Thyroid gland (tissue), 4 donors: Measurements from ENCODE around the gene PITPNB.

ENCODE experiments used
- POLR2A ChIP-seq, 2 donors: fragments of 450-650 bp; IDR thresholded peaks; one replicate each; pipeline ENCODE4 v1.6.1; 2017; ENCODE audit warnings: antibody characterized with exemption in 2 of 2, mild to moderate bottlenecking in 2 of 2, moderate library complexity in 1 of 2
- TF ChIP-seq, protein P1 (sequence below), 6 experiments: fragments of 200-600 bp in 3 of 6; fragments of 450-650 bp in 3 of 6; sonication (generic) in 3 of 6; IDR thresholded peaks; one replicate each; pipeline ENCODE4 v1.5.1; 2016 to 2019; ENCODE audit warnings: antibody characterized with exemption in 6 of 6, mild to moderate bottlenecking in 2 of 6, inconsistent platforms in 1 of 6, moderate library complexity in 1 of 6

DNA sequence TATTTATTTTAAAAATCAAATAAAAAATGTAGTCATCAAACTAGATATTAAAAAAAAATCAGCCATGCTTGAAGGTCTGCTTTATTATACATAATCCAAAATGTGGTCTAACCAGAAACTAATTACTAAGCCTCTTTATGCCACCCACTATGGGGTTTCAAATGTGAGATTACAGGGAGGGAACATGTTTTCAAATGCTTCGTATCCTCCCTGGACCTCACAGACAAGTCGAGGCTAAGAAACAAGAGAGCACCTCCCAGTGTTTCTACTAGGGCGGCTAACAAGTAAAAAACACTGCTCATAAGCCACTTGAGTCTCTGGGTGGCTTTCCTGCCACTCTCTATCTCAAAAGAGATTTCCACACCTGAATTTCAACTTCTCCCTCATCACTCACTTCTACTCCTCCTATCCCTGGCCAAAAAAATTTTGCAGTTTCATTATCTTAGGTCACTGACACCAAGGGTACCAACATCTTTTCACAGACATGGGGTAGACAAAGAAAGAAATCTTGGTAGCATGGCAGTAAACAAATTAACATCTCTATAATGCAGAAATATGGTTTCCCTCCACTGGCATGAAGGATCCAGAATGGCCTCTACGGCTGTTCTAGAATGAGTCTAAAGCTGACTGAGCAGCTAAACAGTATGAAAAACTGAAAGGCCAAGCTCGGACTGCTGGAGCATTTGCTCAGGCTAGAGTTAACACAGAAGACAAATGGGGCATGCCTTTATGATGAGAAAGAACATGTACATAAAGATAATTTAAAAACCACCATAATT lies 50.9 kb downstream of the PITPNB start:
- TF ChIP-seq, protein P1, sequence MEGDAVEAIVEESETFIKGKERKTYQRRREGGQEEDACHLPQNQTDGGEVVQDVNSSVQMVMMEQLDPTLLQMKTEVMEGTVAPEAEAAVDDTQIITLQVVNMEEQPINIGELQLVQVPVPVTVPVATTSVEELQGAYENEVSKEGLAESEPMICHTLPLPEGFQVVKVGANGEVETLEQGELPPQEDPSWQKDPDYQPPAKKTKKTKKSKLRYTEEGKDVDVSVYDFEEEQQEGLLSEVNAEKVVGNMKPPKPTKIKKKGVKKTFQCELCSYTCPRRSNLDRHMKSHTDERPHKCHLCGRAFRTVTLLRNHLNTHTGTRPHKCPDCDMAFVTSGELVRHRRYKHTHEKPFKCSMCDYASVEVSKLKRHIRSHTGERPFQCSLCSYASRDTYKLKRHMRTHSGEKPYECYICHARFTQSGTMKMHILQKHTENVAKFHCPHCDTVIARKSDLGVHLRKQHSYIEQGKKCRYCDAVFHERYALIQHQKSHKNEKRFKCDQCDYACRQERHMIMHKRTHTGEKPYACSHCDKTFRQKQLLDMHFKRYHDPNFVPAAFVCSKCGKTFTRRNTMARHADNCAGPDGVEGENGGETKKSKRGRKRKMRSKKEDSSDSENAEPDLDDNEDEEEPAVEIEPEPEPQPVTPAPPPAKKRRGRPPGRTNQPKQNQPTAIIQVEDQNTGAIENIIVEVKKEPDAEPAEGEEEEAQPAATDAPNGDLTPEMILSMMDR (IDR thresholded peaks at IDR 0.05), result no peak
- TF ChIP-seq POLR2A (IDR thresholded peaks at IDR 0.05), result no peak
